SK-N-SH treated with all-trans-retinoic acid at 6 μM for 48 hours (cell line): ENCODE measurements around the gene BCAT1.

Experiments used
- ATAC-seq: fragments of 200-7000 bp; cut with Tn5 transposase; 3 replicates; pipeline ENCODE4 v1.9.1; 2020; ENCODE audit warnings: mild to moderate bottlenecking, moderate library complexity
- ARNTL ChIP-seq: fragments of 450-650 bp; formaldehyde crosslinking; IDR thresholded peaks from 2 replicates; pipeline ENCODE4 v1.5.0; 2020; ENCODE audit warnings: low read depth, mild to moderate bottlenecking, moderate library complexity, borderline replicate concordance
- BACH2 ChIP-seq: fragments of 250-450 bp; sonication (Bioruptor Pico); IDR thresholded peaks from 2 replicates; pipeline ENCODE4 v1.9.0; 2021; ENCODE audit warnings: mild to moderate bottlenecking, borderline replicate concordance
- CSDC2 ChIP-seq: fragments of 250-450 bp; sonication (Bioruptor Pico); IDR thresholded peaks from 2 replicates; pipeline ENCODE4 v1.5.0; 2020; ENCODE audit warnings: mild to moderate bottlenecking, moderate library complexity
- CSRNP3 ChIP-seq: fragments of 250-450 bp; sonication (Bioruptor Pico); IDR thresholded peaks from 2 replicates; pipeline ENCODE4 v1.5.1; 2021; ENCODE audit warnings: mild to moderate bottlenecking, moderate library complexity
- ESRRG ChIP-seq: fragments of 250-450 bp; sonication (Bioruptor Pico); IDR thresholded peaks from 2 replicates; pipeline ENCODE4 v1.6.1; 2021; ENCODE audit warnings: mild to moderate bottlenecking
- GLIS3 ChIP-seq: fragments of 250-450 bp; sonication (Bioruptor Pico); IDR thresholded peaks from 2 replicates; pipeline ENCODE4 v1.5.0; 2020; ENCODE audit warnings: mild to moderate bottlenecking, moderate library complexity
- OSR1 ChIP-seq: fragments of 250-450 bp; sonication (Bioruptor Pico); IDR thresholded peaks from 2 replicates; pipeline ENCODE4 v1.8.0; 2022; ENCODE audit warnings: moderate library complexity, mild to moderate bottlenecking, inconsistent platforms
- RARB ChIP-seq: fragments of 250-450 bp; sonication (Bioruptor Pico); IDR thresholded peaks from 2 replicates; pipeline ENCODE4 v1.8.0; 2021; ENCODE audit warnings: mild to moderate bottlenecking, moderate library complexity
- SNAI2 ChIP-seq: fragments of 250-450 bp; sonication (Bioruptor Pico); IDR thresholded peaks from 2 replicates; pipeline ENCODE4 v1.5.0; 2020; ENCODE audit warnings: mild to moderate bottlenecking, moderate library complexity
- TCF4 ChIP-seq: fragments of 250-450 bp; sonication (Bioruptor Pico); IDR thresholded peaks from 2 replicates; pipeline ENCODE4 v1.8.0; 2021; ENCODE audit warnings: mild to moderate bottlenecking, moderate library complexity, borderline replicate concordance
- TOX ChIP-seq: fragments of 250-450 bp; sonication (Bioruptor Pico); IDR thresholded peaks from 2 replicates; pipeline ENCODE4 v1.8.0; 2021; ENCODE audit warnings: mild to moderate bottlenecking, moderate library complexity, borderline replicate concordance
- ZC3H10 ChIP-seq: fragments of 250-450 bp; sonication (Bioruptor Pico); IDR thresholded peaks from 2 replicates; pipeline ENCODE4 v1.5.1; 2021; ENCODE audit warnings: mild to moderate bottlenecking, moderate library complexity
- ZFP3 ChIP-seq: fragments of 250-450 bp; sonication (Bioruptor Pico); IDR thresholded peaks from 2 replicates; pipeline ENCODE4 v1.5.0; 2020; ENCODE audit warnings: mild to moderate bottlenecking, moderate library complexity
- ZFP30 ChIP-seq: fragments of 450-650 bp; formaldehyde crosslinking; IDR thresholded peaks from 2 replicates; pipeline ENCODE4 v1.5.0; 2022; ENCODE audit warnings: mild to moderate bottlenecking, moderate library complexity
- ZNF565 ChIP-seq: fragments of 450-650 bp; formaldehyde crosslinking; conservative IDR thresholded peaks from 2 replicates; pipeline ENCODE4 v1.5.0; 2020; ENCODE audit warnings: low read depth, mild to moderate bottlenecking, moderate library complexity
- ZNF8 ChIP-seq: fragments of 450-650 bp; formaldehyde crosslinking; IDR thresholded peaks from 2 replicates; pipeline ENCODE4 v1.5.0; 2020; ENCODE audit warnings: mild to moderate bottlenecking, moderate library complexity
- TF ChIP-seq, protein P1 (sequence below): fragments of 250-450 bp; sonication (Bioruptor Pico); IDR thresholded peaks from 2 replicates; pipeline ENCODE4 v1.5.0; 2020; ENCODE audit warnings: mild to moderate bottlenecking, moderate library complexity
- TF ChIP-seq, protein P2 (sequence below): fragments of 250-450 bp; sonication (Bioruptor Pico); IDR thresholded peaks from 2 replicates; pipeline ENCODE4 v1.8.0; 2020; ENCODE audit warnings: mild to moderate bottlenecking, moderate library complexity, borderline replicate concordance
- TF ChIP-seq, protein P3 (sequence below): fragments of 250-450 bp; sonication (Bioruptor Pico); IDR thresholded peaks from 2 replicates; pipeline ENCODE4 v1.5.1; 2020; ENCODE audit warnings: low read depth, mild to moderate bottlenecking, moderate library complexity

Gene BCAT1

GRCh38 chr12:24803430-24804245, 145.3 kb downstream of the BCAT1 start:
- ATAC-seq: no peak
- no peak for TF ChIP-seq CSDC2 (CRISPR knock-in tag)
- no peak for TF ChIP-seq TOX (CRISPR knock-in tag)
- TF ChIP-seq TCF4 (CRISPR knock-in tag): no peak
- no peak for TF ChIP-seq BACH2 (CRISPR knock-in tag)
- no peak for TF ChIP-seq ZFP30 (CRISPR knock-in tag)
- no peak for TF ChIP-seq CSRNP3 (CRISPR knock-in tag)
- no peak for TF ChIP-seq ESRRG (CRISPR knock-in tag)
- TF ChIP-seq SNAI2 (CRISPR knock-in tag): no peak
- TF ChIP-seq, protein P1, sequence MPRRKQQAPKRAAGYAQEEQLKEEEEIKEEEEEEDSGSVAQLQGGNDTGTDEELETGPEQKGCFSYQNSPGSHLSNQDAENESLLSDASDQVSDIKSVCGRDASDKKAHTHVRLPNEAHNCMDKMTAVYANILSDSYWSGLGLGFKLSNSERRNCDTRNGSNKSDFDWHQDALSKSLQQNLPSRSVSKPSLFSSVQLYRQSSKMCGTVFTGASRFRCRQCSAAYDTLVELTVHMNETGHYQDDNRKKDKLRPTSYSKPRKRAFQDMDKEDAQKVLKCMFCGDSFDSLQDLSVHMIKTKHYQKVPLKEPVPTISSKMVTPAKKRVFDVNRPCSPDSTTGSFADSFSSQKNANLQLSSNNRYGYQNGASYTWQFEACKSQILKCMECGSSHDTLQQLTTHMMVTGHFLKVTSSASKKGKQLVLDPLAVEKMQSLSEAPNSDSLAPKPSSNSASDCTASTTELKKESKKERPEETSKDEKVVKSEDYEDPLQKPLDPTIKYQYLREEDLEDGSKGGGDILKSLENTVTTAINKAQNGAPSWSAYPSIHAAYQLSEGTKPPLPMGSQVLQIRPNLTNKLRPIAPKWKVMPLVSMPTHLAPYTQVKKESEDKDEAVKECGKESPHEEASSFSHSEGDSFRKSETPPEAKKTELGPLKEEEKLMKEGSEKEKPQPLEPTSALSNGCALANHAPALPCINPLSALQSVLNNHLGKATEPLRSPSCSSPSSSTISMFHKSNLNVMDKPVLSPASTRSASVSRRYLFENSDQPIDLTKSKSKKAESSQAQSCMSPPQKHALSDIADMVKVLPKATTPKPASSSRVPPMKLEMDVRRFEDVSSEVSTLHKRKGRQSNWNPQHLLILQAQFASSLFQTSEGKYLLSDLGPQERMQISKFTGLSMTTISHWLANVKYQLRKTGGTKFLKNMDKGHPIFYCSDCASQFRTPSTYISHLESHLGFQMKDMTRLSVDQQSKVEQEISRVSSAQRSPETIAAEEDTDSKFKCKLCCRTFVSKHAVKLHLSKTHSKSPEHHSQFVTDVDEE (CRISPR knock-in tag): no peak
- no peak for TF ChIP-seq RARB (CRISPR knock-in tag)
- TF ChIP-seq, protein P2, sequence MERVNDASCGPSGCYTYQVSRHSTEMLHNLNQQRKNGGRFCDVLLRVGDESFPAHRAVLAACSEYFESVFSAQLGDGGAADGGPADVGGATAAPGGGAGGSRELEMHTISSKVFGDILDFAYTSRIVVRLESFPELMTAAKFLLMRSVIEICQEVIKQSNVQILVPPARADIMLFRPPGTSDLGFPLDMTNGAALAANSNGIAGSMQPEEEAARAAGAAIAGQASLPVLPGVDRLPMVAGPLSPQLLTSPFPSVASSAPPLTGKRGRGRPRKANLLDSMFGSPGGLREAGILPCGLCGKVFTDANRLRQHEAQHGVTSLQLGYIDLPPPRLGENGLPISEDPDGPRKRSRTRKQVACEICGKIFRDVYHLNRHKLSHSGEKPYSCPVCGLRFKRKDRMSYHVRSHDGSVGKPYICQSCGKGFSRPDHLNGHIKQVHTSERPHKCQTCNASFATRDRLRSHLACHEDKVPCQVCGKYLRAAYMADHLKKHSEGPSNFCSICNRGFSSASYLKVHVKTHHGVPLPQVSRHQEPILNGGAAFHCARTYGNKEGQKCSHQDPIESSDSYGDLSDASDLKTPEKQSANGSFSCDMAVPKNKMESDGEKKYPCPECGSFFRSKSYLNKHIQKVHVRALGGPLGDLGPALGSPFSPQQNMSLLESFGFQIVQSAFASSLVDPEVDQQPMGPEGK (CRISPR knock-in tag): no peak
- no peak for TF ChIP-seq ZFP3 (CRISPR knock-in tag)
- TF ChIP-seq, protein P3, sequence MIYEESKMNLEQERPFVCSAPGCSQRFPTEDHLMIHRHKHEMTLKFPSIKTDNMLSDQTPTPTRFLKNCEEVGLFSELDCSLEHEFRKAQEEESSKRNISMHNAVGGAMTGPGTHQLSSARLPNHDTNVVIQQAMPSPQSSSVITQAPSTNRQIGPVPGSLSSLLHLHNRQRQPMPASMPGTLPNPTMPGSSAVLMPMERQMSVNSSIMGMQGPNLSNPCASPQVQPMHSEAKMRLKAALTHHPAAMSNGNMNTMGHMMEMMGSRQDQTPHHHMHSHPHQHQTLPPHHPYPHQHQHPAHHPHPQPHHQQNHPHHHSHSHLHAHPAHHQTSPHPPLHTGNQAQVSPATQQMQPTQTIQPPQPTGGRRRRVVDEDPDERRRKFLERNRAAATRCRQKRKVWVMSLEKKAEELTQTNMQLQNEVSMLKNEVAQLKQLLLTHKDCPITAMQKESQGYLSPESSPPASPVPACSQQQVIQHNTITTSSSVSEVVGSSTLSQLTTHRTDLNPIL (CRISPR knock-in tag): no peak
- no peak for TF ChIP-seq ZNF8 (CRISPR knock-in tag)
- no peak for TF ChIP-seq OSR1
- no peak for TF ChIP-seq ZNF565

- TF ChIP-seq OSR1: no peak
- no peak for TF ChIP-seq ZFP30 (CRISPR knock-in tag)
- TF ChIP-seq, protein P3 (CRISPR knock-in tag): no peak
- no peak for TF ChIP-seq ZNF565
- TF ChIP-seq GLIS3 (CRISPR knock-in tag): no peak
- no peak for TF ChIP-seq CSRNP3 (CRISPR knock-in tag)
- TF ChIP-seq TOX (CRISPR knock-in tag): no peak
- TF ChIP-seq TCF4 (CRISPR knock-in tag): no peak
- TF ChIP-seq ZC3H10 (CRISPR knock-in tag): no peak
- TF ChIP-seq ESRRG (CRISPR knock-in tag): no peak
- TF ChIP-seq, protein P2 (CRISPR knock-in tag): no peak
- TF ChIP-seq ARNTL (CRISPR knock-in tag): no peak
- no peak for TF ChIP-seq ZFP3 (CRISPR knock-in tag)
- ATAC-seq: no peak
Measured at GRCh38 chr12:24798335-24798734, 150.6 kb downstream of the BCAT1 start.
